Central memory CD8-positive, alpha-beta T cell (primary cell): ENCODE data around the gene INPP4B.

Experiments
- ATAC-seq: fragments of 150-1000 bp; cut with Tn5 transposase; replicated peaks from 2 replicates; pipeline ENCODE4 v1.10.0; 2022; ENCODE audit warnings: mild to moderate bottlenecking, moderate FRiP score, moderate number of reproducible peaks; ENCODE audit not compliant: poor library complexity, severe bottlenecking; ENCODE audit errors: extremely low read depth
- DNase-seq, 2 donors: peaks; one replicate each; pipeline ENCODE4 v3.0.0; 2021; ENCODE audit warnings: low spot score in 2 of 2
- H3K27ac Mint-ChIP-seq: one replicate; pipeline ENCODE4 v1.8.0; 2022; ENCODE audit warnings: low read depth, mild to moderate bottlenecking, moderate library complexity, mixed read lengths
- H3K27me3 Mint-ChIP-seq: one replicate; pipeline ENCODE4 v1.8.0; 2022; ENCODE audit warnings: mixed read lengths
- H3K36me3 Mint-ChIP-seq: one replicate; pipeline ENCODE4 v1.8.0; 2022; ENCODE audit warnings: mild to moderate bottlenecking, moderate library complexity, mixed read lengths; ENCODE audit not compliant: insufficient read depth
- H3K4me1 Mint-ChIP-seq: one replicate; pipeline ENCODE4 v1.8.0; 2022; ENCODE audit warnings: mixed read lengths
- H3K4me3 Mint-ChIP-seq: one replicate; pipeline ENCODE4 v1.8.0; 2022; ENCODE audit warnings: mild to moderate bottlenecking, moderate library complexity, mixed read lengths
- H3K9me3 Mint-ChIP-seq: one replicate; pipeline ENCODE4 v1.8.0; 2022; ENCODE audit warnings: mixed read lengths

The INPP4B gene

DNA sequence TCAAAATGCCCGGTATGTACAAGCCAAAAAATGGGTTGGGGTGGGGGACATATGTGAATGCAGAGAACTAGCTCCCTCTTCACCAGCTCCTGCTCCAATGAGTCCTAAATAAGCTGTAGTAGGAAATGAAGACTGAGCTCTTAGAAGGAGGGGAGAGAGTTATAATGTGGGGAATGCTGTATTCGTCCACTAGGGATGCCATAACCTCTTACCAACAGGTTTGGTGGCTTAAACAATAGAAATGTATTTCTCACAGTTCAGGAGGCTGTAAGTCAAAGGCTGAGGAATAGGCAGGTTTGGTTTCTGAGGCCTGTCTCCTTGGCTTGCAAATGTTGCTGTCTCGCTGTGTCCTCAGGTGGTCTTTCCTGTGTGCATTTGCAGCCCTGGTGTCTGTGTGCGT is 4.4 kb upstream of the INPP4B start:
- DNase-seq, result no peak
- Mint-ChIP-seq H3K4me1 (peaks cover 14% of the 10 kb centered on the region), H3K27me3 (peaks cover 79% of the 10 kb centered on the region), H3K4me3 (no peak overlapping the region), H3K9me3 (no peaks in the 10 kb centered on the region), H3K36me3 (peaks cover 4% of the 10 kb centered on the region), H3K27ac (no peak overlapping the region)
- no peak for ATAC-seq

DNA sequence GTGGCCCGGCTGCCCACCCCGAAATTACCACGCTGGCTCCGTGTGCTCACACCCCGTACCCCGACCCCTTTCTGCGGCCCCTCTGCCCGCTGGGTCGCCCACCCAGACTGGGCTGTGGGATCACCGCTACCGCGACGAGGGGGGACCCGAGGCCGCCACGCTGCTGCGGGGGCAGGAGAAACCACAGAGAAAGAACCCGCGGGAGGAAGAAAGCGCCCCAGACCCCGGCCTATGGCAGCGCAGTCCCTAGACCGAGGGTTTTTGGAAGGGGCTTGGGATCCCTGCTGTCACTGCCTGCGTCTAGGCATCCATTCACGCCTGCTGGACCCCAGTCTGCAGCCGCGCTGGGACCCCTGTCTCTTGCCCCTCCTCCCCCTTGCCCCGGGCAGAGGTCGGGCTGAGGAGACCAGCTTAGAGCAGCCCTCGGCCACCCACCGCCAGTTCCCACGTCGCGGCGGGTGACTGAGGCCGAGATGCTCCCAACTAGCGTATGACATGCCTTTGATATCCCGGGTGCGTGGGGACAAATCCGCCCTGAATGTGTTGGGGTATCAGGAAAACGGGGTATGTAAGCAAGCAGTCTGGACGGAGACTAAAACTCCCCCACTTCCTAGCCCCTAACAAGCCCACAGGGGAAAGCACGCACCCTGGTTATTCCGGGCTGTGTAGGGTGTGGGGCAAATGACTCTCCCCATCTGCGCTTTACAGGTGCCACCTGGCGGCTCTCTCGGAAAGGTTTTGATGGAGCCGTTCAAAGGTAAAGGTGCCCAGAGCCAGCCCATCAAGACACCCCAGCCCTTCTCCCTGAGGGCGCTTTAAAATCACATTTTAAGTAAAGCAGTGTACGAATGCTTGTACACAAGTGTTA is 862 bp upstream of the INPP4B start:
- DNase-seq (peak; percentile 29 to 41), ATAC-seq (peak; percentile 75)
- H3K27ac Mint-ChIP-seq, result no peak overlapping the region
- H3K9me3 Mint-ChIP-seq, result no peaks in the 10 kb centered on the region
- peaks cover 15% of the 10 kb centered on the region for H3K4me1 Mint-ChIP-seq
- H3K36me3 Mint-ChIP-seq, result peaks cover 4% of the 10 kb centered on the region
- peak overlapping the region; percentile 79 for H3K4me3 Mint-ChIP-seq
- peaks cover 70% of the 10 kb centered on the region for H3K27me3 Mint-ChIP-seq

DNA sequence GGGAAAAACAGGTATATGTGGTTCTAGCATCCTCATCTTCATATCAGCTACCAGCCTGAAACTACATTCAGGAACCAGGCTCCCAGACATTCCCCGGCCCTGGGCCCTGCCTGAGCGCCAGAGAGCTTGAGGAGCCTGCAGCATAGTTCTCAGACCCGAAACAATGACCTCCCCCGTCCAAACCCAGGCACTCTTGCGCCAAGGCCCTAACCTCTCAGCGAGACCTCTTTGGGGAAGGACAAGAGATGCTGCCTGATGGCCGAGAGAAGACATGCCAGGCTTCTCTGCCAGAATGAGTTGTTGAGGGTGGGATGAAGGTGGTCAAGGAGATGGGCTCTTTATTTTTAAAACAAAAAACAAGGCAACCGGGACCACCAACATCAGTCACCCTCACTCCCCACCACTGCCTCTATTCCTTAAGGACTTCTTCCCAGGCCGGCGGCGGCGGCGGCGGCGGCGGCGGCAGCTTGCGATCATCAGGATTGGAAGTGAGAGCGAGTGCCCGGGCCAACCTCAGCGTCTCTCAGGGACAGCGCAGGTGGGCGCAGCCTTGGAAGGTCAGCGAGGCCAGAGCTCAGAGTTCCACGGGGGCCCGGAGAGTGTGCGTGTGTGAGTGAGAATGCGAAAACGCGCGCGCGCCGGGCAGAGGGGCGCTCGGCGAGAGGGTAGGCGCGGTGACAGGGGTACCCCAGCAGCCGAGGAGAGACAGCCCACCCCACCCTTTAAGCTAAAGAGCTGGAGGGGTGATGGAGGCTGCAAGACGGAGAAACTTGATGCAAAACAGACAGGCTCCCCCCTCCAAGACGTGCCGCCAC is 601 bp downstream of the INPP4B start:
- Mint-ChIP-seq H3K4me1 (peaks cover 15% of the 10 kb centered on the region), H3K36me3 (peaks cover 2% of the 10 kb centered on the region), H3K27me3 (peaks cover 76% of the 10 kb centered on the region), H3K4me3 (peak overlapping the region; percentile 79), H3K9me3 (no peaks in the 10 kb centered on the region), H3K27ac (peak overlapping the region; percentile 29)
- ATAC-seq, result no peak
- no peak for DNase-seq

DNA sequence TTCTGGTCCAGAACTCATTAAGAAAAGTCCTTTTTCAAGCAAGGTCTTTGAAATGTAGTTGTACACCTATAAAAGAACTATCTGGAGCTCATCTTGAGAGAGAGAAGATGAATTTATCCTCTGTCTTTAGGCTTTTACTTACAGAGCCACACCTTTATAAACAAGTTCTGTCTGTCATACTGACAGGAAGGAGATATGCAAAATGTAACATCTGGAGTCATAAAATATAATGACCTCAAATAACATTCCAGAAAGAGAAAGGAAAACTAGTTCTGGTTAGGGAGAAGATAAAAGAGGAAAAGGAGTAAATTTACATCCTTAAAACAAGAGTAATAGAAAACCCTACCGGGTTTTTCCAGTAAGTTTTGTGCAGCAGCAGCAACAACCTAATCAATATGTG is 1.3 kb downstream of the INPP4B start:
- peaks cover 69% of the 10 kb centered on the region for H3K27me3 Mint-ChIP-seq
- H3K27ac Mint-ChIP-seq, result no peak overlapping the region
- H3K4me1 Mint-ChIP-seq, result peaks cover 15% of the 10 kb centered on the region
- H3K9me3 Mint-ChIP-seq, result no peaks in the 10 kb centered on the region
- no peak for DNase-seq
- H3K36me3 Mint-ChIP-seq, result peaks cover 2% of the 10 kb centered on the region
- peak overlapping the region; percentile 79 for H3K4me3 Mint-ChIP-seq
- no peak for ATAC-seq

DNA sequence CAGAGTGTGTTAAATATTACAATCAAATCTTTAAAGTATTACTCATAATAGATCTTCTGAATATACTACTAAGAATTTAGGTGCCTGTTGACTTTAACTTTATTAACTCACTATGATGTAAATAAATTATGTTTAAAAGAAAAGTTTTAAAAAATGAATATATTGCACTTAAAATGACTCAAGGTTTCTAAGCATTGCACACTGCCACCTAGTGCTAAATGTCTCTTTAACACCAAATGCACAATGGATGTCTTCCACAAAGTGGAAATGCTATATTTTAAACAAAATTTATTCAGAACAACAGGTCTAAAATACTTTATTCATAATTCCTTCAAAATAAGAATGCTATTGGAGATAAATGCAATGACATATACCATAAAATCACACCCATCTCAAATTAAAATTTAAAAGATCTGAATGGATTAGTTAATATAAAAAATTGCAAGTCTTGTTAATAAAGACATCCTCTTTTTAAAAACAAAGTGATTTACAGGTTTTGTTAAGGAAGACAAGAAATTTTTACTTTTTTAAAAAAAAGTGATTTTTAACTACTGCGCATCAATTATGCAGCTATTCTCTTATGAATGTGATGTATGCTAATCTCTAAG is 5.5 kb downstream of the INPP4B start:
- H3K9me3 Mint-ChIP-seq, result no peaks in the 10 kb centered on the region
- H3K36me3 Mint-ChIP-seq, result no peaks in the 10 kb centered on the region
- peaks cover 27% of the 10 kb centered on the region for H3K27me3 Mint-ChIP-seq
- DNase-seq (no peak), ATAC-seq (no peak)
- H3K4me3 Mint-ChIP-seq, result no peak overlapping the region
- peaks cover 2% of the 10 kb centered on the region for H3K4me1 Mint-ChIP-seq
- no peak overlapping the region for H3K27ac Mint-ChIP-seq

DNA sequence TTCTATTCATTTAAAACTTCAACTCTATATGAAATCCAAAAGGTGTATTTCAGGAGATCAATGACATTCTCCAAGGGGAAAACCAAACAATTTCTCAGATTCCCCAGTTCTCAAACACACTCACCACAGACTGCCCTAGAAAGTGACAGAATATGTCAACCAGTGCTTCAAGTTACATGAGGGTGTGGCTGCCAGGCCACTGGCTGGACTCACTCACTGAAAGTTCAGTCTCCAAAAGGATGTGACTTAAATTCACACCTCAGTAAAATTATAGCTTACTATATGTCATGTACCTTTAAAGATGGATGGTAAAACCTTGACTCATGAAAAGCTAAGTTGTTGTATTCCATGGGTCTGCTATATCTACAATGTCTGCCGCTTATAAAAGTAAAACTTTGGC is 7.3 kb downstream of the INPP4B start:
- Mint-ChIP-seq H3K27me3 (peaks cover 9% of the 10 kb centered on the region), H3K27ac (no peak overlapping the region), H3K4me3 (no peak overlapping the region), H3K9me3 (no peaks in the 10 kb centered on the region), H3K36me3 (no peaks in the 10 kb centered on the region), H3K4me1 (no peaks in the 10 kb centered on the region)
- ATAC-seq (no peak), DNase-seq (no peak)

DNA sequence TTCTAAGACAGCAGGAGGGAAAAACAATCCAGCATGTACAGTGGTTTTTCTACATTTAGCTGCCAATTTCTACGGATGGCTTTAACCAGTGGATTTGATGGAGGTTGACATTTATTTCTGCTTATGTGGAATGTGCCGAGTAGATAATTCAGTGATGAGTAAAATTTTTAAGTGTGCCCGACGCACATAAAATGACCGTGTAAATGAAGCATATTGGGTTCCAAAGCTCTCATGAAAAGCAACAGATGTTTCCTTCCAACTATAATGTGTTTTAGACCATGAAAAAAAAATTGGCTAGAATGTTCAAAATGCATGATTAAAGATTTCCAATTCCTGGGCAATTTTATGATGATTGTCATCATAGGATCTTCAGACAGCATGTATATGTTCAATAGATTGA is 14.1 kb downstream of the INPP4B start:
- no peaks in the 10 kb centered on the region for H3K9me3 Mint-ChIP-seq
- peaks cover 47% of the 10 kb centered on the region for H3K27me3 Mint-ChIP-seq

DNA sequence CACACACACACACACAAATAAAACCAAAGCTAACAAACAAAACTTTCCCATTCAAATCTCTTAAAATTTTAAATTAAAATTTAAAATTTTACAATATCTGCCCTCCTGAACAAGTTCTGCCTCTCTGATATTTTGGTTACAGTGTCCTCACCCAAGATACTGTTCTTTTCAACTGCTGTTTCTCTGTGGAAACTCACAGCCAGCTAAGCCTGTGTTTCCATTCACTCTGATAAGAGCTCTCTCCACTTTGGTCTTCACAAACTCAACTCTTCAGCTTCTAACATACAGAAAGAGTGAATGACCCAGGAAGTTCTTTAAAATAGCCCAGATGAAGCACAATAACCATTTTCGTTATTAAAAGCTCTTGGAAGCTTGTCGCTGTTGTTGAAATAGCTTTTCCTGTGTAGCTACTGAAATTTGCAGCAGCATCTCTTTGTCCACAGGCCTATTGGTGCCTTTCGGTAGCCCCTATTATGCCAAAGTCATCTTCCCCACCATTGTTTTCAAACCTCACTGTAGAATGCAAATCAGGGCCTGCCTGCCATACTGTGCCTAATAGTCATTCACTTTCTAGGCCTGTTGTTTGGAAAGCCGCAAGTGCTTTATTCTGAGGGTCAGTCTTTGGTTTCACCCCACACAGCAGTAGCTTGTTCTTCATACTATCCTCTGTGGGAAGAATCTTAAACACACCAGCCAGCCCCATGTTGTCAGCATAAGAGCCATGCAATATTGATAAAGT is 19.4 kb downstream of the INPP4B start:
- DNase-seq, result no peak
- H3K27me3 Mint-ChIP-seq, result peaks cover 52% of the 10 kb centered on the region
- no peaks in the 10 kb centered on the region for H3K4me1 Mint-ChIP-seq
- no peak overlapping the region for H3K27ac Mint-ChIP-seq
- H3K36me3 Mint-ChIP-seq, result no peaks in the 10 kb centered on the region
- H3K9me3 Mint-ChIP-seq, result no peaks in the 10 kb centered on the region
- no peak overlapping the region for H3K4me3 Mint-ChIP-seq
- ATAC-seq, result no peak

More for the DNA sequence above, 14.1 kb downstream of the INPP4B start:
- Mint-ChIP-seq H3K4me3 (no peak overlapping the region), H3K36me3 (no peaks in the 10 kb centered on the region), H3K4me1 (no peaks in the 10 kb centered on the region), H3K27ac (no peak overlapping the region)
- no peak for ATAC-seq
- DNase-seq, result no peak

DNA sequence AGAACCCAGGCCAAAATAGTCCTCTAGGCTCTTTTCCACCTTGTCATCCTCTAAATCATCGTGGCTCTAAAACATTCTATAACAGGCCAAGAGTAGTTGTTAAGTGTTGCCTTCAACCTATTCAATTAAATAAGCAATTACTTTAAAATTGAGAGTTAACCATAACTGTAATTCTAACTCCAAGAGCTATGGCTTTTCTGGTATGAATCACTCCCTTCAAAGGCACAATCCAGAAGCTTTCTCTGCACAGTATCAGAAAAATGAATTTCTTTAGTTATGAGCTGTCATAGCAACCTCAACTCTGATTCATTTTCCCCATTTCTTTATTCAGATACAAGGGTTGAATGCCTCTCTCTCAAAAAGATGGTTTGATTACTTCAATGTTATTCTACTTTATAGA is 21.7 kb downstream of the INPP4B start:
- Mint-ChIP-seq H3K36me3 (no peaks in the 10 kb centered on the region), H3K4me3 (no peak overlapping the region), H3K27me3 (peaks cover 37% of the 10 kb centered on the region), H3K4me1 (no peaks in the 10 kb centered on the region), H3K27ac (no peak overlapping the region), H3K9me3 (no peaks in the 10 kb centered on the region)
- ATAC-seq (no peak), DNase-seq (no peak)

DNA sequence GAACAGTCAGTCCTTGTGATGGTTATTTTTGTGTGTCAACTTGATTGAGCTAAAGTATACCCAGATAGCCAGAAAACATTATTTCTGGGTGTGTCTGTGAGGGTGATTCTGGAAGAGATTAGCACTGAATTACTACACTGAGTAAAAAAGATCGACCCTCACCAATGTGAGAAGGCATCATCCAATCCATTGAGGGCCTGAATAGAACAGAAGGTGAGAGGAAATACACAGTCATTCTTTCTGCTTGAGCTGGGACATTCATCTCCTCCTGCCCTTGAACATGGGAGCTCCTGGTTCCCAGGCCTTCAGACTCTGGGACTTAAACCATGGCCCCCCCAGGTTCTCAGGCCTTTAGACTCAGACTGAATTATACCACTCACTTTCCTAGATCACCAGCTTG is 22.3 kb downstream of the INPP4B start:
- Mint-ChIP-seq H3K9me3 (no peaks in the 10 kb centered on the region), H3K36me3 (no peaks in the 10 kb centered on the region), H3K4me3 (no peak overlapping the region), H3K27me3 (peaks cover 31% of the 10 kb centered on the region), H3K27ac (no peak overlapping the region), H3K4me1 (no peaks in the 10 kb centered on the region)
- no peak for DNase-seq
- no peak for ATAC-seq

DNA sequence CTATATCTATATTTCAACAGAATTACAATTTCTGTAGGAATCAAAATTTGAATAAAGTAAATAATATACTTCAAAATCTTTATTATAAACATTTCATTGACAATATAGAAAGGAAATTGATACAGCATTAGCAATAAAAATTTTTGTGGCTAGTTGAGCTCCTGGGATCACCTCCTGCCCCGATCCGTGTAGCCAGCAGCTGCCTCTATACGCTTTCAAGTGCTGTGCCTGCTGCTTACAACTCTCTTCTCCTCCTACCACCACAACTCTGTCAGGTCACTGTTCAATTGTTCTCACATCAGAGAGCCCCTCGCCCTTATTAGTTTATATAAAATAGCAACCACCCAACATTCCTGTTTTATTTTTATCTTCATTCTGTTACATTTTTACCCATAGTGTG is 27.6 kb downstream of the INPP4B start:
- Mint-ChIP-seq H3K27me3 (peaks cover 10% of the 10 kb centered on the region), H3K4me1 (peaks cover 7% of the 10 kb centered on the region), H3K27ac (no peak overlapping the region), H3K36me3 (no peaks in the 10 kb centered on the region), H3K4me3 (no peak overlapping the region), H3K9me3 (no peaks in the 10 kb centered on the region)
- ATAC-seq (no peak), DNase-seq (no peak)

DNA sequence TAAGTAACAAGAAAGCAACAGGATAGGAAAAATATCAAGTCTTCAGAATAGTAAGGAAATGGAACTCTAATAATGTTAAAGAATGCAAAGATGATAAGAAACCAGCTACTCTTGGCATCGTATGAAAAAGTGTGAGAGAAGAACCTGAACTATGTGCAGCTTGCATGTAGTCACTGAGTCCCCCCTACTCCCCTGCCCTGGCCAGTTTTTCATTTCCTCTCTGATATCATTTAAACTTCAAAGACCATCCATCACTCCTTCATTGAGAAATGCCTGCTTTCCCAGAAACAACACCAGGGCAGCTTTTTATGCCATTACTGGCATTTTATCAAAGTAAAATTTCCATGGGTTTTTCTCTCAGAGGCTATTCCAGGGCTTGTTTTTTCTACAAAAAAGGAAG is 28.1 kb downstream of the INPP4B start:
- H3K4me1 Mint-ChIP-seq, result peaks cover 7% of the 10 kb centered on the region
- no peaks in the 10 kb centered on the region for H3K9me3 Mint-ChIP-seq
- DNase-seq, result no peak

More for the DNA sequence above, 28.1 kb downstream of the INPP4B start:
- Mint-ChIP-seq H3K27me3 (peaks cover 10% of the 10 kb centered on the region), H3K27ac (no peak overlapping the region), H3K4me3 (no peak overlapping the region), H3K36me3 (no peaks in the 10 kb centered on the region)
- ATAC-seq, result no peak
